GDM1 (cell line): ENCODE results near the gene ST6GALNAC4.

Source experiments
- DNase-seq: peaks from one replicate; lab custom pipeline; 2025; lab: John Stamatoyannopoulos, UW

Gene ST6GALNAC4, protein sequence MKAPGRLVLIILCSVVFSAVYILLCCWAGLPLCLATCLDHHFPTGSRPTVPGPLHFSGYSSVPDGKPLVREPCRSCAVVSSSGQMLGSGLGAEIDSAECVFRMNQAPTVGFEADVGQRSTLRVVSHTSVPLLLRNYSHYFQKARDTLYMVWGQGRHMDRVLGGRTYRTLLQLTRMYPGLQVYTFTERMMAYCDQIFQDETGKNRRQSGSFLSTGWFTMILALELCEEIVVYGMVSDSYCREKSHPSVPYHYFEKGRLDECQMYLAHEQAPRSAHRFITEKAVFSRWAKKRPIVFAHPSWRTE

DNA sequence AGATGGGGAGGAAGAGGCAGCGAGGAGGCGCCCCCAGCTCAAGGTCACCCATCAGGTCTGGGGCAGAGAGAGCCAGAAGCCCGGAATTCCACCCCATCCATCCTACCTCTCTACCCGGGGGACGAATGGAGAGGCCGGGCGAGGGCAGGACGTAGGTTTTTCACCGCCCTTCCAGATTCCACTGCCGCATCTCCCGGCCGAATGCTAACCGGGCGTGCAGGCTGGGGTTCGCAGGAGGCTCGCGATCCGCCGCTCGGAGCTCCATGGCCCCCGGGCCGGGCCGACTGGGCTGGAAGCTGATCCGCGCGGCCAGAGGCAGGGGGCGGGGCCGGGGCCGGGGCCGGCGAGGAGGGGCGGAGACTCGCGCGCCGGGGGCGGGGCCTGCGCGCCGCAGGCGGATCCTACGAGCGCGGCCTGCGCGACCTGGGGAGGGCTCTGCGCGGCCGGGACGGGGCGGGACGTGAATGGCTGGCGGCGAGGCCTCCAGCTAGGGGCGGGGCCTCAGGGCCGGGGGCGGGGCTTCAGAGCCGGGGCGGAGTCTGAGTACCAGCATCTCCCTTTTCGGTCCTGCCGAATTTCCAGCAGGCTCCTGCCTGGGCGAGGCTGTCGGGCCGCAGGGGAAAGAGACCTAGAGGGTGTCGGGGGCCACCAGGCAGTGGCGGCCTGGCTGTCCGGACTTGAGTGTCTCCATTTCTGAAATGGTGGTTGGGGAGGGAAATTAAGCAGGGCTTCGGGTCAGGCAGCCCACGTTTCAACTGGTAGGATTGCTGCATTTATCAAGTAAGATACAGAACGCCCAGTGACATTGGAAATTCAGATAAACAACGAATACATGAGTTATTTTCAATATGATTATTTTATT is at the start of gene ST6GALNAC4:
Gene ST6GALNAC4 (minus strand): TSS at position 322 of the 862 bp plus-strand sequence. CDS start 622 bp downstream, outside the sequence.
- DNase-seq: peak; percentile 86

DNA sequence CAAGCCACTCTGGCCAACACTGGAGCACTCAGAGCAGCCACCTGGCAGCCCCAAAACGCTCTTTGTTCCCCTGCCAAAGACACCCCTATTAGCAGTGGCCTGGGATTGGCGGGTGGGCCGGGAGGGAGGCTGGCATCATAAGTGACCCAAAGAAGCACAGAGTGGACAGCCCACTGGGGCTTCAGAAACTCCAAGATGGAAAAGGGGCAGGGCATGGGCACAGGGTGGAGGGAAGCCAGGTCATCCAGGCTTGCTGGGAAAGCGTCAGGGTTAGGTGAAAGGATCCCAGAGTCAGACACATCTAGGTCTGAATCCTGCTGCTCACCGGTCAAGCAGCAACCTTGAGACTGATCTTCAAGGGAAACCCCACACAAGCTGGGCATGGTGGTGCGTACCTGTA is 49.1 kb upstream of the ST6GALNAC4 start:
- DNase-seq: no peak

DNA sequence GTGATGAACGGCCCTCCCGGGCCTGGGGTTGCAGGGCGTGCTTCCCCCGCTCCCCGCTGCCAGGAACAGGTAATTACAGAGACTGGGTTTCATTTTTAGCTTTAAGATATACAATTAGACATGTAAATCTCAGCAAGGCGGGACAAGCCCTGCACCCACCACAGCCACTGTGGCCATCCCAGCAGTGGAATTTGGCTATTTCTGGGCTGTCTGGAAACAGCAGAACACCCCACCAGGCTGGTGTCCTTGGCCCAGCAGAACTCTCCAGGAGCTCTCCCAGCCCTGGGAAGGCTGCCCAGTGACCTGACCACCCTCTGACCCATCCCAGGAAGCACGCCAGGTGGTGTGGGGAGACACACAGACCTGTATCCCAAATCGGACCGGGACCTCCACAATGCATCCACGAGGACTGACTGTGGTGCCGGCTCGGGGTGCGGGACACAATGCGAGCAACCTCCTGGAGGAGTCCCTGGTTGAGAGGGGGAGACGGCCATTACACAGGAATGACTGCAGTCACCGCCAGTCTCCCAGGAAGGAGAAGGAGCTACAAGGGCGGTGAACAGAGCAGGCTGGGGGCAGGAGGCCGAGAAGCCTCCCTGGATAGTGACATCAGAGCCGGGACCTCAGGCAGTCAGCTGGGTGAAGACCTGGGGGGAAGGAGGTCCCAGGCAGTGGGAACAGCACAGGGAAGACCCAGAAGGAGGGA is 46.7 kb upstream of the ST6GALNAC4 start:
- no peak for DNase-seq

DNA sequence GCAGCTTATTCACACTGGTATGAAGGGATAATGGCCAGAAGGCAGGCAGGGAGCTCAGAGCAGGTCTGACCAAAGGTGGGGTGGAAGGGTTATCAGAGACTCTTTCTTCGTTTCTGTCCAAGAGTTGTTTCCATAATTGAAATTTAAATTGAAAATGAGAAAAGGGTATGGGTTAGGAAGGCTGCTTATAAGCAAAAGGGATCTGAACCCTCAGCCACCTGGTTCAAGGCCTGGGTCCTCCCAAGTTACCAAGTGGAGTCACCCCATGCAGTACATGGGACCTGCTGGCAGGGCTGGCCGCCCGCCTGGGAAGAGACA is 46.2 kb upstream of the ST6GALNAC4 start:
- no peak for DNase-seq

DNA sequence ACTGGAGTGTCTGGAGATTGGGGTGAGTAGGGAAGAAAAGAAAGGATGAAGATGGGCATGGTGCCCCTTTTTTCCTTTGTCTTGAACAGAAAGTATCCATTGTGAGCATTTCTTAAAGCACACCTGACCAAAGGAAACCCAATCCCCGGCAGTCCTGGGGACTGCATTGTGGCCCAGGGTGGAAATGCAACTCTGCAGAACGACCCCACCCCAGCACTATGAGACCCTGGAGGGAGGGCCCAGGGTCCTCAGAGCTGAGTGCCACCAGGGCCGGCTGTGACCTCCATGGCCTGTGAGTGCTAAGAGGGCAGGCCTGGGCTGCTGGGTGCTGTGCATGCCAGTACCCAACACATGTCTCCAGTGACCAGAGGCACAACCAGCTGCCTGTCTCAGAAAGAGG is 45.4 kb upstream of the ST6GALNAC4 start:
- no peak for DNase-seq

DNA sequence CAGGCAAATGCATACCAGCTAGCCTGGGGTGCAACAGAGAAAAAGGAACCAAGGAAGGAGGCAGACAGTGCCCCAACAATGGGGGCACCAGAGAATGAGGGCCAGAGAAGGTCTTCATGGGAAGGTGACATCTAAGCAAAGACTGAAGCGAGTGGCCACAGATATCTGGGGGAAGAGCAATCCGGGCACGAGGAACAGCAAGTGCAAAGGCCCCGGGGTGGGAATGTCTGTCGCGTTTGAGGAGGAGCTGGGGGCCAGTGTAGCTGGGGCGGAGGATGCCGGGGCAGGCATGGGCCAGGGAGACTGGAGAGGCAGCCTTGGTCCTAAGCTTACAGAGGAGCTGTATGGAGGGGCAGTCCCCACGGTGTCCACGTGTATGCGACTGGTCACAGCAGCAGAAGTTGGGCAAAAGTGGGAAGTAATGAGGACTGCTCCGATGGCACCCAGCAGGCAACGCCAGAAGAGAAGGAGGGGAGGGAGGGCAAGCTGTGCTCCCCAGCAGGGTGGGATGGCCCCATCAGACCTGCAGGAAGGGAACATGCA is 44.8 kb upstream of the ST6GALNAC4 start:
- no peak for DNase-seq

DNA sequence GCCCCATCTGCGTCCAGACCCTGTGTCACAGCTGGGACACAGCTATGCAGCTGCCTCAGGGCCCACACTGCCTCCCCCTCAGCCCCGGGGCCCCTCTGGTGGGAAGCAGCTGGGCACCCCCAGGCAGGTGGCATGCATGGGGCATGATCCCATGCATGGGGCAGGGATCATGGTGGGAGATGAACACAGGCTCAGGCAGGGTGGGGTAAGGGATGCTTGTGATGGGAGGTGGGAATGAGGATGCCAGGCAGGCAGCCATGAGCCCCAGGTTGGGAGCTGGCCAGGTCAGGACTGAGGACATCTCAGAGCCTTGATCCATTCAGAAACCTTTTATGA is 44.3 kb upstream of the ST6GALNAC4 start:
- DNase-seq: no peak

DNA sequence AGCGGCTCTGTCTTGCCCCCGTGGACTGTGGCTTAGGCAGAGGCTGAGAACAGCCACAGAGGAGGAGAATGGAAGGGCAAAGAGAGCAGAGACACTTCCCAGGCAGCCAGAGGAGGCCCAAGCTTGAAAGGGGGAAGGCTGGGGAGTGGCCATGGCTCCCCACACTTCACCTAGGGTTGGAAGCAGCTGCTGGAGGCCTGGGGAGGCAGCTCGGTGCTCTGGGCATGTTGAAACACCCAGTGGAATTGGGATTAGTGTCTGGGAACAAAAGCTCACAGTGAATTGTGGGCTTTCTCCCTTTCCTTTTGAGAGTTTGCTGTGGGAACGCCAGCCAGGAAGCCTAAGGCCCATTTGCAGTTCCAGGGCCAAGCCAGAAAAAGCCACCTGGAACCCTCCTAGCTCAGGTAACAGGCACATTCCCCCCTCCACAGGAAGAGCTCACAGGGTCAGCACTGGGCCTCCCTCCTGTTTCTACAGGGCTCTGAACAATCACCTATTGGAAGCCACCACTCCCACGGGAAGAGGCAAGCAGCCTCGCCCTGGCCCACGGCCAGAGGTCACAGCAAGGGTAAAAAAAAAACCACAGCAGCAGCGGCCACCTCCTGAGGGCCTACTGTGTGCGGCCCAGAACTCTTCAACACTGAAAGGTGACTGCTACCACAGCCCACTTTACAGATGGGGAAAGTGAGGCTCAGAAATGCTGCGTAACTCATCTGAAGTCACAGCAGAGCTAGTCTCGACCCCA is 43.7 kb upstream of the ST6GALNAC4 start:
- no peak for DNase-seq

DNA sequence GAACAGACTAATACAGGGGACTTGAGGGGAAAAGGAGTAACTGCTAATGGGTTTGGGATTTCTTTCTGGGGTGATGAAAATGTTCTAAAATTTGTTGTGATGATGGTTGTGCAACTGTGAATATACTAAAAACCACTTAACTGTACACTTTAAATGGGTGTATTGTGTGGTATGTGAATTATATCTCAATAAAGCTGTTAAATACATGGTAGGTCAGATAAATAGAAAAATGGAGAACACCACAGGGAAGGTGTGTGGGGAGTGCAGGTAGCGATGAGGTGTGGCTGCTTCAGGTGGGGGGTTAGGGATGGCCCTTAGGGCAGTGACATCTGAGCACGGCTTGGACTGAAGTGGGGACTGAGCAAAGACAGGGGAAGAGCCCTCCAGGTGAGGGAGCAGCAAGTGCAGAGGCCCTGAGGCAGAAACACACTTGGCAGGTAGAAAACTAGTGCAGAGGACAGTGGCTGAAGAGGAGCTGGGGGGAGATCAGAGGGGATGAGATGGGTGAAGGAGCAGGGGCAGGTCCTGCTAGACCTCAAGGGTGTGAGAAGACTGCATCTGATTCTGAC is 43.1 kb upstream of the ST6GALNAC4 start:
- no peak for DNase-seq

DNA sequence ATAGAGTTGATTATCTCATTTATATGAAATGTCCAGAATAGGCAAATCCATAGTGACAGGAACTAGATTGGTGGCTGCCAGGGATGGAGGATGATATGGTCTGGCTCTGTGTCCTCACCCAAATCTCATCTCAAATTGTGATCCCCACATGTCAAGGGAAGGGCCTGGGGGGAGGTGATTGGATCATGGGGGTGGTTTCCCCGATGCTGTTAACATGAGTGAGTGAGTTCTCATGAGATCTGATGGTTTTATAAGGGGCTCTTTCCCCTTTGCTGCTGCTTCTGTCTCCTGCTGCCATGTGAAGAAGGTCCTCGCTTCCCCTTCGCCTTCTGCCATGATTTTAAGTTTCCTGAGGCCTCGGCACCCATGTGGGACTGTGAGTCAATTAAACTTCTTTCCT is 42.6 kb upstream of the ST6GALNAC4 start:
- DNase-seq: no peak

DNA sequence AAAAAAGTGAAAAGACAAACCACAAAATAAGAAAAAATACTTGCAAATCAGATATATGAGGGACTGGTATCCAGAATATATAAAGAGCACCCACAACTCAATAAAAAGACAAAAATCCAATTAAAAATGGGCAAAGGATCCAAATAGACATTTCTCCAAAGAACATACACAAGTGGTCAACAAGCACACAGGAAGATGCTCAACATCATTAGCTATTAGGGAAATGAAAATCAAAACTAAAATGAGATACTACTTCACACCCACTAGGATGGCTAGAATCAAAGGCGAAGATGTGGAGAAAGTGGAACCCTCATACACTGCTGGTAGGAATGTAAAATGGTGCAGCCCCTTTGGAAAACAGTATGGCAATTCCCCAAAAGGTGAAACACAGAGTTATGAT is 41.9 kb upstream of the ST6GALNAC4 start:
- no peak for DNase-seq

DNA sequence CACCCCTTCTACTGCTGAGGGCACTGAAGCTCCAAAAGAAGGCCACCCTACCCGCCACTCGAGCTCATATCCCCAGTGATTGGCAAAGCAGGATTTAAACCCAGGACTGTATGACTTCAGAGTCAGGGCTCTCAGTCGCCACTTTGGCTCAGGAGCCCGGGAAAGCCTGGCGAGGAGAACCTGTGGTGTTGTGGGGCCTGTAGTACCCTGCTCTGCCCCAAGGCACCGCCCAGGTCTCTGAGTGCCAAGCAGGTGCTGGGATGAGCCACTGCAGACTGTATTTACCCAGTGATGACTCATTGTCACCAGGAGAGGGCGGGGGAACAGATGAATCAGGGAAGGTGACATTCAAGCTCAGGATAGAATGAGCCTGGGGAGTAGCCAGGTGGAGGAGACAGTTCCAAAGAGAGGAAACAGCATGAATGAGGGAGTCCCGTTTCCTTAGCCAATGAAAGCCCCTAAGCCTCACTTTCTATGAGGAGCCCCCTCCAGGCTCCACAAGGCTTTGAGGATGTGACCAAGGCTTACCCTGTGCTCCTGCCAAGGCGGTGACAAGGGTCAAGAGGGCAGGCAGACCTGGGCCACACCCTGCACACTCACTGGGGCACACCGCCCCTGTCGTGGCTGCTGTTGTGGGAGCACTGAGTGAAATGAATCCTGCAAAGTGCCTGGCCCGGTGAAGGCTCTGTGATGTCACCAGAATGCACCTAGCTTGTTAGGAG is 38.6 kb upstream of the ST6GALNAC4 start:
- DNase-seq: no peak

DNA sequence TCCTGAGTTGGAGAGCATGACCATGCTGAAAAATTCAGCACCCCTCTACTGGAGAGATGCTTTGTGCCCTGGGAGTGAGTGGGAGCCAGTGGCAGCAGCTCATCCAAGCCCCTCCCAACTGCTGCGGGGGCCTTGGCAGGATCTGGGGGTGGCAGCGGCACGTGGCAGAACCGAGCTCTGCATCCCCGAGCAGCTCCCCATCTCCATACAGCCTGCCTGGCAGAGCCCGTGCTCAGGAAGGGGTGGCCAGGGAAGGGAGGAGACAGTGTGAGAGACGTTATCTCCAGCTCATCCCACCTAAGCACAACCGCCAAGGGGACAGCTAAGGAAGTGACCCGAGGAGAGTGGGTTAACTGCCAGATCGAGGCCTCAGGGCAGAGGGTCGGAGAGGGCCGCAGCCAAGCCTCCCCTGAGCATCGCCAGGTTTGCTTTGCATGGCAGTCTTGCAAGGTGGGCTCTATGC is 38.0 kb upstream of the ST6GALNAC4 start:
- DNase-seq: no peak

DNA sequence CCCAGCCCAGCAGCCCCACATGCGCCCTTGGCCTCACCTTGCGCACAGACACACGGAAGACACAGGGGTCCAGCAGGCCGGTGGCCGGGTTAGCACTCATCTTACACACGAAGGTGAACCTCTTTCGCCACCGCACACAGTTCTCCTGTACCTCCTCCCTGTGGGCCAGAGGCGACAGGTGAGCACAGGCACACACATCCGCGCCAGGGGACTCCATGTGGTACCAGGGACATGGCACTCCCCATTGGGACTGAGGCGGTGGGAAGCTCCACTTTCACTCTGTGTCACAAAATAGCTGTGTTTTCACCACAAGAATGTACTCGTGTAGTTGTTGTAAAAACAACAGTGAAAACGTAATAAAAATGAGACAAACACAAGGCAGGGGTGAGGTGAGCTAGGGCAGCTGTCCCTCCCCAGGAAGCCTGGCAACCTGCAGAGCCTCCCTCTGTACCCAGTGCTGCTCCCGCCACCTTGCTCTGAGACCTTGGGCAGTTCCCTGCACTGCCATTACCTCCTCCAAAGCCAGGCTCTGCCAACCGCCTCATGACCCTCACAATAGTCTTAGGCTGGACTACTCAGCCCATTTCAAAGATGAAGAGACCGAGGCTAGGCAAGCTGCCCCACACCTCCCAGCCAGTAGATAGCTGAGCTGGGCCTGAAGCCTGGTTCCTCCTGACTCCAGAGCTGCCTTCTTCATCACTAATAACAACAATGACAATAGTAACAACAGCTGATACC is 37.1 kb upstream of the ST6GALNAC4 start:
- DNase-seq: no peak

DNA sequence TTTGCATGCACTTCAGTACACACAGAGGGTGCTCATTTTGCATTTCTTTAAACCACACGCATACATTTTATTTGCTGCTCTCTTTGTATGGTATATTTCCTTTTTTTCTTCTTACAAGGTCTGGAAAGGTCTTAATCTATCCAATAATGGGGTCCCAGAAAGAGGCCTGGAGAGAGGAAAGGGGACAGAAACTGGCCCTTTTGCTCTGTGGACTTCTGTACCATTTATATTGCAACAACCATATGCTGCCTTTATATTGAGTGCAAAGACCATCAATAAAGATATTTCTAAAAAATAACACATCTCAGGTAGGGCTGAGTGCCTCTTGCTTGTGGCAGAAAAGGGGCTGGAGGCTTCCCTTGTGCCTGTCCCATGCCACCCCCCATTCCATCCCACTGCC is 36.3 kb upstream of the ST6GALNAC4 start:
- no peak for DNase-seq

DNA sequence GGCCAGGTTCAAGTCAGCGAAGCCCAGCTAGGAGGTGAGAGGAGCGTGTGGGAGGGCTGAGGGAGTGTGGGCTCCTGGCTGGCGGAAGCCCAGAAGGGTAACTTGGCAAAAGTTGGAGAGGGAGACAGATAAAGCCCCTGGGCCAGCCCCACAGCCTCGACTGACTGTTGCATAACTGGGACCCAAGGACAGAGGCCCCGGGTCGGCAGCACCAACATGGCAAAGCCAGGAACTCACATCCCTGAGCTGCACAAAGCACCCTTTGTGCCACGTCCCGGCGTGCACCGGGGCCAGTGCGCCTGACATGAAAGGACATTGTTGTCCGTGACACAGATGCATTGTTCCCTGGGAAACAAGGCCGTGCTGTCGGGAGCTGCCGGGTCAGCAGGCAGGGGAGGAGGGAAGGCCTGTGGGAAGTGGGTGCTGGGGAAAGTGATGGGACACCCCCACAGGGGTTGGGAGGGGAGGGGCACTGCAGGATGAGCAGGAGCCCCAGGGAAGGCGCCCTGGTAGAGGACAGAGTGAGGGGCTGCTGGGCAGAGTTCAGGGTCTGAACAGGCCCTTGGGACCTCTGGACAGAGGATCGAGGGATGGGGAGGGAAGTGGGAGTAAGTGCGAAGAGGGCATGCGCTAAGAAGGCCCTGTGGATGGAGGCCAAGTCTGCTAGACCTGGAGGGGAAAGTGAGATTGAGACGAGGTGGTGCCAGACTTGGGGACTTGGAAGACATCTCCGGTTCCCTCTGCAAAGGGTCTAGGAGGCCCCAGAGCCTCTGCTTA is 33.9 kb upstream of the ST6GALNAC4 start:
- no peak for DNase-seq

DNA sequence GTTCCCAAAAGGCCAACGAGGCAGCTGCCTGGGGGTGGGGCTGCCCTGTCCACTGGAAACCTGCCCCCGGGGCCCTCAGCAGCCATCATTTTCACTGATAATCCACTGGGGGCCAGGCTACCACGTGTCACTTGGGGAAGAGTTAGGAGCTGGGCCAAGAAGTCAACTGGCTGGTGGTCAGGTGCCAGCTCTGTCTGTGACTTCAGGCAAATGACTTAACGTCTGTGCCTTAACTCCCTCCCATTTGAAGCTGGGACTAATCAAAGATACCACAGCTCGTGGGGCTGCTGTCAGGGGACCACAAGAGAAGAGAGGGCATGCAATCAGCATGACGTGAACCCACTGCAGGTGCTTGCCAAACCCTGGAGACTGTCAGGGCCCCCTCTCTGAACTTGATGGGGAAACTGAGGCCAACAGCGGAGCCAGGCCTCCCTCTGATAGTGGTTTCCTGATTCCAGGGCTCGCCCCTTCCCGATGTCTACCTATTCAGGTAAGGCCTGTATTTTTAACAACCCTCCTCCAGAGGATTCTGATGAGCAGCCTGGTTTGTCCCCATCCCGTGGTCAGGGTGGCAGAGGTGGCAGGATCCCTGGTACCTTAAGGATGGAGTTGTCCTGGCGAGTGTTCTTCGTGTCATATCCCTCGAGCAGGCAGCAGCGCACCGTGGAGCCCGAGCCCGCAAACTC is 33.1 kb upstream of the ST6GALNAC4 start:
- DNase-seq: no peak

DNA sequence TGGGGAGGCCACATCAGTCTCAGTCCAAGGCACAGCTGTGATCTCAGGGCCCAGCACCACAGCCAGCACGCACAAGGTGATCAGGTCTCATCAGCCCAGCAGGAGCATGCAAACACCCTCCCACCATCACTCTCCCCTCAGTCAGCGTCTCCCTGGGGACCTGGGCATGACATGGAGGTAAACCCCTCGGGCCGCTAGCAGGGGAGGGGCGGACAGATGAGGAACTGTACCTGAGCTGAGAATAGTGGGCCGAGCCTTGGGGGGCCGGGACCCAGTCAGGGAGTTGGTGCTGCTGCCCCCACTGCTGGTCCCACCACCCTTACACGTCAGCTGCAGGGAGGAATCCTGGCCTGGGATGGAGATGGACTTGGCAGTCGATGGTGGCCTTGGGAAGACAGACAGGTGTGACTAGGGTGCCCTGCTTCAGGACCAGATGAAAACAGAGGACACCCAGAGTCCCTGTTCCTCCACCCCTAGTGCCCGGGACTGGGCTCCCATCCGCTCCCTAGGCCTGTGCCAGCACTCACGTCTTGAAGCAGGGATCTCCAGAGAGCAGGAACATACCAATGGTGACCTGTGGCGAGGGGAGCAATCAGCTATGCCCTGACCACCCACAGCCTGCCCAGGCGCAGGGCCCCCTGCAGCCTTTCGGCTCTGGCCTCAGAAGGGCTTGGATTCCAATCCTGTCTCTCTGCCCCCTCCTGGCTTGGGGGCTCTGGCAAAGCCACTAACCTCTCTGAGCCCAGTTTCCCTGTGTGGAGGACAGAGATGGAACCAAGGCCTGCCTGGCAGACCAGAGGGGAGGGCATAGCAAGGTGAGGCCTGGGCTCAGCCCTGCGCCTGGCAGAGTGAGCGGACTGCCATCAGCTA is 31.2 kb upstream of the ST6GALNAC4 start:
- DNase-seq: no peak
